ENCODE results near the gene CLIP3. TPM values are rescaled to one million over a fixed set of nuclear protein-coding genes. Genes with fewer than 3 reads are reported as not detected.

The CLIP3 gene
- 0.49 to 1.2 TPM (median 0.69 TPM) in 5 replicates for total RNA-seq (2022; extraction: Qiagen RNA extraction; ENCODE audit: low read depth)

GRCh38 chr19:36032251-36033104 lies at the start of gene CLIP3:
Gene CLIP3, minus strand, starts transcription at chr19:36032873. Its CDS starts 516 bp downstream, at chr19:36032357.

GRCh38 chr19:36054733-36055686 lies 22.3 kb upstream of the CLIP3 start, which contains the start of gene WDR62:
Gene WDR62, plus strand, starts transcription at chr19:36054897. Its CDS starts 75 bp downstream, at chr19:36054972.

GRCh38 chr19:36054119-36054732 lies 21.6 kb upstream of the CLIP3 start, which contains the start of gene THAP8:
Gene THAP8, minus strand, starts transcription at chr19:36054285. Its CDS starts 68 bp downstream, at chr19:36054217.

GRCh38 chr19:36014012-36014924 lies 18.4 kb downstream of the CLIP3 start, which contains the start of gene ALKBH6:
Gene ALKBH6, minus strand, starts transcription at chr19:36014213. Its CDS starts 816 bp downstream, at chr19:36013397.

GRCh38 chr19:36008336-36008978 lies 24.2 kb downstream of the CLIP3 start, which contains the start of gene SYNE4:
Gene SYNE4, minus strand, starts transcription at chr19:36008813. Its CDS starts 132 bp downstream, at chr19:36008681.

GRCh38 chr19:35995048-35995993 lies 37.4 kb downstream of the CLIP3 start, which contains the start of gene SDHAF1:
Gene SDHAF1, plus strand, starts transcription at chr19:35995188. Its CDS starts 87 bp downstream, at chr19:35995275.

Other genes starting within 250 kb of the CLIP3 start
- 0.27 to 0.66 TPM (median 0.41 TPM) in 4 of 5 replicates, not detected in the other for gene PRODH2, start 220.0 kb downstream of the CLIP3 start, total RNA-seq (2022; extraction: Qiagen RNA extraction; ENCODE audit: low read depth)
- gene NPHS1, start 180.4 kb downstream of the CLIP3 start, total RNA-seq (2022; extraction: Qiagen RNA extraction; ENCODE audit: low read depth): 0.17 to 0.77 TPM (median 0.42 TPM) in 5 replicates
- 0.44 to 0.74 TPM (median 0.58 TPM) in 5 replicates for gene KIRREL2, start 176.0 kb downstream of the CLIP3 start, total RNA-seq (2022; extraction: Qiagen RNA extraction; ENCODE audit: low read depth)
- 82.7 to 99.7 TPM (median 88.7 TPM) in 5 replicates for gene APLP1, start 164.3 kb downstream of the CLIP3 start, total RNA-seq (2022; extraction: Qiagen RNA extraction; ENCODE audit: low read depth)
- 6.5 to 8.9 TPM (median 7.4 TPM) in 5 replicates for gene NFKBID, start 132.3 kb downstream of the CLIP3 start, total RNA-seq (2022; extraction: Qiagen RNA extraction; ENCODE audit: low read depth)
- 0.25 to 0.75 TPM (median 0.60 TPM) in 3 of 5 replicates, not detected in the others for gene HCST, start 130.3 kb downstream of the CLIP3 start, total RNA-seq (2022; extraction: Qiagen RNA extraction; ENCODE audit: low read depth)
- 0.31 TPM in 1 of 5 replicates, not detected in the others for gene TYROBP, start 124.6 kb downstream of the CLIP3 start, total RNA-seq (2022; extraction: Qiagen RNA extraction; ENCODE audit: low read depth)
- gene LRFN3, start 96.5 kb downstream of the CLIP3 start, total RNA-seq (2022; extraction: Qiagen RNA extraction; ENCODE audit: low read depth): 11.7 to 28.8 TPM (median 20.5 TPM) in 5 replicates
- 36.8 to 48.3 TPM (median 46.4 TPM) in 5 replicates for gene SDHAF1, start 37.7 kb downstream of the CLIP3 start, total RNA-seq (2022; extraction: Qiagen RNA extraction; ENCODE audit: low read depth)
- 0.17 to 0.63 TPM (median 0.31 TPM) in 5 replicates for gene SYNE4, start 24.1 kb downstream of the CLIP3 start, total RNA-seq (2022; extraction: Qiagen RNA extraction; ENCODE audit: low read depth)
- 23.6 to 26.4 TPM (median 24.6 TPM) in 5 replicates for gene ALKBH6, start 18.7 kb downstream of the CLIP3 start, total RNA-seq (2022; extraction: Qiagen RNA extraction; ENCODE audit: low read depth)
- 4.7 to 7.1 TPM (median 5.8 TPM) in 5 replicates for gene THAP8, start 21.4 kb upstream of the CLIP3 start, total RNA-seq (2022; extraction: Qiagen RNA extraction; ENCODE audit: low read depth)
- 23.0 to 30.7 TPM (median 27.6 TPM) in 5 replicates for gene WDR62, start 22.0 kb upstream of the CLIP3 start, total RNA-seq (2022; extraction: Qiagen RNA extraction; ENCODE audit: low read depth)
- gene OVOL3, start 78.3 kb upstream of the CLIP3 start, total RNA-seq (2022; extraction: Qiagen RNA extraction; ENCODE audit: low read depth): 0.36 to 0.52 TPM (median 0.37 TPM) in 4 of 5 replicates, not detected in the other
- 220 to 257 TPM (median 244 TPM) in 5 replicates for gene POLR2I, start 82.0 kb upstream of the CLIP3 start, total RNA-seq (2022; extraction: Qiagen RNA extraction; ENCODE audit: low read depth)
- 430 to 525 TPM (median 509 TPM) in 5 replicates for gene TBCB, start 82.6 kb upstream of the CLIP3 start, total RNA-seq (2022; extraction: Qiagen RNA extraction; ENCODE audit: low read depth)
- gene CAPNS1, start 107.2 kb upstream of the CLIP3 start, total RNA-seq (2022; extraction: Qiagen RNA extraction; ENCODE audit: low read depth): 1,600 to 2,176 TPM (median 2,055 TPM) in 5 replicates
- gene COX7A1, start 119.6 kb upstream of the CLIP3 start, total RNA-seq (2022; extraction: Qiagen RNA extraction; ENCODE audit: low read depth): not detected in 5 replicates
- gene ZNF565, start 181.8 kb upstream of the CLIP3 start, total RNA-seq (2022; extraction: Qiagen RNA extraction; ENCODE audit: low read depth): 4.0 to 4.8 TPM (median 4.2 TPM) in 5 replicates
- 126 to 169 TPM (median 139 TPM) in 5 replicates for gene ZNF146, start 182.2 kb upstream of the CLIP3 start, total RNA-seq (2022; extraction: Qiagen RNA extraction; ENCODE audit: low read depth)

All from A549 treated with DMSO at 1 μM for 4 hours (cell line).